Breast epithelium (tissue), 3 donors: ENCODE data around the gene SIK3.

Experiments
- CTCF ChIP-seq, 3 donors: fragments of 450-650 bp; IDR thresholded peaks; one replicate each; pipeline ENCODE4 v1.5.1; 2016 to 2017; ENCODE audit warnings: antibody characterized with exemption in 3 of 3, mild to moderate bottlenecking in 3 of 3, moderate library complexity in 3 of 3
- POLR2A ChIP-seq: fragments of 450-650 bp; IDR thresholded peaks from one replicate; pipeline ENCODE4 v1.6.1; 2016; ENCODE audit warnings: antibody characterized with exemption, mild to moderate bottlenecking, moderate library complexity
- POLR2AphosphoS5 ChIP-seq, 3 donors: sonication (generic); formaldehyde crosslinking; IDR thresholded peaks; one replicate each; pipeline ENCODE4 v1.6.1; 2017; ENCODE audit warnings: antibody characterized with exemption in 3 of 3

GRCh38 chr11:117146521-117146920 is 48.3 kb upstream of the SIK3 start:
- TF ChIP-seq CTCF (IDR thresholded peaks at IDR 0.05) (no peak), POLR2AphosphoS5 (IDR thresholded peaks at IDR 0.05) (no peak), POLR2A (no peak)
